Measurements from ENCODE around the gene ACIN1.
A peak's percentile ranks its signal among the peaks of the same experiment; 100 is the strongest.

The ACIN1 gene, protein sequence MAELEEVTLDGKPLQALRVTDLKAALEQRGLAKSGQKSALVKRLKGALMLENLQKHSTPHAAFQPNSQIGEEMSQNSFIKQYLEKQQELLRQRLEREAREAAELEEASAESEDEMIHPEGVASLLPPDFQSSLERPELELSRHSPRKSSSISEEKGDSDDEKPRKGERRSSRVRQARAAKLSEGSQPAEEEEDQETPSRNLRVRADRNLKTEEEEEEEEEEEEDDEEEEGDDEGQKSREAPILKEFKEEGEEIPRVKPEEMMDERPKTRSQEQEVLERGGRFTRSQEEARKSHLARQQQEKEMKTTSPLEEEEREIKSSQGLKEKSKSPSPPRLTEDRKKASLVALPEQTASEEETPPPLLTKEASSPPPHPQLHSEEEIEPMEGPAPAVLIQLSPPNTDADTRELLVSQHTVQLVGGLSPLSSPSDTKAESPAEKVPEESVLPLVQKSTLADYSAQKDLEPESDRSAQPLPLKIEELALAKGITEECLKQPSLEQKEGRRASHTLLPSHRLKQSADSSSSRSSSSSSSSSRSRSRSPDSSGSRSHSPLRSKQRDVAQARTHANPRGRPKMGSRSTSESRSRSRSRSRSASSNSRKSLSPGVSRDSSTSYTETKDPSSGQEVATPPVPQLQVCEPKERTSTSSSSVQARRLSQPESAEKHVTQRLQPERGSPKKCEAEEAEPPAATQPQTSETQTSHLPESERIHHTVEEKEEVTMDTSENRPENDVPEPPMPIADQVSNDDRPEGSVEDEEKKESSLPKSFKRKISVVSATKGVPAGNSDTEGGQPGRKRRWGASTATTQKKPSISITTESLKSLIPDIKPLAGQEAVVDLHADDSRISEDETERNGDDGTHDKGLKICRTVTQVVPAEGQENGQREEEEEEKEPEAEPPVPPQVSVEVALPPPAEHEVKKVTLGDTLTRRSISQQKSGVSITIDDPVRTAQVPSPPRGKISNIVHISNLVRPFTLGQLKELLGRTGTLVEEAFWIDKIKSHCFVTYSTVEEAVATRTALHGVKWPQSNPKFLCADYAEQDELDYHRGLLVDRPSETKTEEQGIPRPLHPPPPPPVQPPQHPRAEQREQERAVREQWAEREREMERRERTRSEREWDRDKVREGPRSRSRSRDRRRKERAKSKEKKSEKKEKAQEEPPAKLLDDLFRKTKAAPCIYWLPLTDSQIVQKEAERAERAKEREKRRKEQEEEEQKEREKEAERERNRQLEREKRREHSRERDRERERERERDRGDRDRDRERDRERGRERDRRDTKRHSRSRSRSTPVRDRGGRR

GRCh38 chr14:23094666-23095195 is at the start of gene ACIN1:
Gene ACIN1, minus strand, starts transcription at chr14:23095136. Its CDS starts 24 bp downstream, at chr14:23095112.
- peak; percentile 79 for DNase-seq (ENCODE audit: low spot score)

GRCh38 chr14:23143911-23144310 is 49.0 kb upstream of the ACIN1 start:
- no peak for DNase-seq (ENCODE audit: low spot score)

- no peak for DNase-seq (ENCODE audit: low spot score)
Measured at GRCh38 chr14:23142826-23143225, 47.9 kb upstream of the ACIN1 start.

DNA sequence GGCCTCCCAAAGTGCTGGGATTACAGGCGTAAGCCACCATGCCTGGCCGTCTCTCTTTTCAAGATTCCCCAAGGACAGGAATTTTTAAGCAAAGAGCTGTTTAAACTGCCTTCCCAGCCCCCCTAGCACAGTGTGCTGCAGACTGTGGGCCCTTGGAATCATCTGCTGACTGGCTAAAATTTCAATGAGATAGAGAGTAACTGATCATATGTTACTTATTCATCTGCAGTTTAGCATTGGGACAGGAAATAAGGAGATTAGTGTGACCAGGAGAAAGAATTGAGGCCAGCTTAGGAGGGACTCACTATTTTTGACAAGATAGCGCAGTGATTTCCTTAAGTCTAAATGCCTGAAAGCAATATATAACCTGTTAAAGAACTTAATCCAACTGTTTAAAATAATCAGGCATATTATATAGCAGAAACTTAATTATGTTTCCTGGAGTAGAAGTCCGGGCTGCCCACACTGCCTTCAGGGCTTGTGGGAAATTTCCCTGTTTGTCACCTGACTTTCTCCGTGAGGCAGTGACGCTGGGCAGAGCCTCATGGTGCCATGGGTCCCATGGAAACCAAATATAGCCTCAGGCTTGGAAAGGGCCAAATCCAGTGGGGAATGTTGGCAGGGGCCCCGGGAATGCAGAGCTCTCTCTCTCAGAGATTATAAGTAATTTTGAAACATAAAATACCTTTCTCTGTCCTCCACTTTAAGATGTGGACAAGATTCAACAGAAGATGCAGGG is 46.9 kb upstream of the ACIN1 start:
- DNase-seq (ENCODE audit: low spot score), result no peak

DNA sequence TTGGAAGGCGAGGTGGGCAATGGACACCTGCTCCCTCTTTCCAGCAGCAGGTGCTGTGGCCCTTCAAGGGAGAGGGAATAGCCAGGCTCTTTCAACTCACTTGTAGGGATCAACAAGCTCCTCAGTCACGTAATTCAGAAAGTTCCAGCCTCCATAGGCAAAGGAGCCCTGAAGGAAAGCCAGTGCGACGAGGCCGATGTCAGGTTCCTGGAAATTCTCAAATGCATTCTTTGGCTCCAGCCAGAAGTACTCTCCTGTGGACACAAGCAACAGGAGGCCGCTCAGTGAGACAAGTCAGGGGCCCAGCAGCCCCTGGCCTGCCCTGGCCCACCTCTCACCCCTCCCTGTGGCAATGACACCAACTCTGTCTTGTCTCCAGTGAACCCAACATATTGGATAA is 45.4 kb upstream of the ACIN1 start:
- no peak for DNase-seq (ENCODE audit: low spot score)

DNA sequence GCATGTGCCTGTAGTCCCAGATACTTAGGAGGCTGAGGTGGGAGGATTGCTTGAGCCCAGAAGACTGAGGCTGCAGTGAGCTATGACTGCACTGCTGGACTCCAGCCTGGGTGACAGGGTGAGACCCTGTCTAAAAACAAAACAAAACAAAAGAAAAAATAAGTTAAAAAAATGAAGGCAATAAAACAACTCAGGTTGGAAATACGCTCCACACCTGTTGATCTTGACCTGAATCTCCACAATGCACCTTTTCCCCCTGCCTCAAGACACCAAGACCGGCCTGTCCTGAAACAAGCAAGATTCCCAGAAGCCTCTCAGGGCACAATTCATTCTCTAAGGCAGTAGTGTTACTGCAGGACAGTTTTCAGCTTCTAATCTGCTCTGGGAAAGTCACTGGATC is 44.9 kb upstream of the ACIN1 start:
- DNase-seq (ENCODE audit: low spot score), result no peak

DNA sequence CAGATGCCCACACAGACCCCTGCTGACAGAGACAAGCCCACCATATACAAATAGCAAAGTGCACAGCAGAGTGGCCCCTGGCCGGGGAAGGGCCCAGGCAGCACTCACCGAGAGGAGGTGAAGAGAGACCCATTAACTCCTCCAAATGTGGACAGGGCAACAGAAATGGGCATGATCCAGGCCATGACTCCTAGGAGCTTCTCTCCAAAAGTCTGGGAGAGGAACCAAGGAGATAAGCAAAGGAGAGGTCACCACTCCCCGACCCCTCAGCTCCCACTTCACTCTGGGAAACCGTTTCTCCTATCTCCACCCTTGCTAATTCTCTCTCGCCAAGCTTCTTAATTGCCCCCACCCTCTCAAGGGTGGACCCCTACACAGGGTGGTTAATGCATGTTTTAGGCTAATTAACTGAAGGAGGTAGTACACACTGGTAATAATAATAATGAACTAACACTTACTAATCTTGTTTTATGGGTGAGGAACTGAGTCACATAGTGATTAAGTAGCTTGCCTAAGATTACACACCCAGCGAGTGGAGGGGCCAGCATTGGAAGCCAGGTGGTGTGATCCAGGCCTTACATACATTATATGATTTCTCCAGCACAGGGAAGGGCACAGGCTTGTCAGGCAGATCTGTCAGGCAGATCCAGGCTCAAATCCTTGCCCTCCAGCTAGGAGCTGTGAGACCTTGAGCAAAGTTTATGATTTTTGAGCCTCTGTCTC is 43.0 kb upstream of the ACIN1 start:
- no peak for DNase-seq (ENCODE audit: low spot score)

GRCh38 chr14:23137192-23137812 is 42.4 kb upstream of the ACIN1 start:
- no peak for DNase-seq (ENCODE audit: low spot score)

DNA sequence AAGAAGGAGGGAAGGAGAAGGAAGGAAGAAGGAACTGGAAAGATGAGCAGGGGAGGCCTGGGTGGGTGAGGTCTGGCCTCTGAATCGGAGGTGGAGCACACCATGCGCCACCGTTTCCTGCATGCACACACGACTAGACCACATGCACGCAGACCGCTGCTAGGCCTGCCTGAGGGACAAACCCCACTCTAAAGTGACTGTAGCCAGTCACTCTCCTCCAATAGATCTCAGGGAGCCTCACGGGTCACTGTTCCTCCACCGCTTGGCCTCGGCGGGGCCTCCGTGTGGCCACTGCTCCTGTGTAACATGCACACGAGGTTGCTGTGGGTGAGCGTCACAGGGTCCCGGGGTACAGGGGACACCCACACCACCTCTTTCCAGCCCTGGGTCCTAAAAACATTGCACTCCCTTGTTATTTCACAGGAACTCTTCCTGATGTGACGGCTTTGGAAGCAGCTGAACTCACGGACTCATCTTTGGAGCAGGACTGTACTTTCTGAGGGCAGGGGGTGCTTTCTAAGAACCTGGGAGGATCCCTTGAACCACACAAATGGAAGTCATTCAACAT is 41.7 kb upstream of the ACIN1 start:
- no peak for DNase-seq (ENCODE audit: low spot score)

GRCh38 chr14:23132970-23133369 is 38.0 kb upstream of the ACIN1 start:
- no peak for DNase-seq (ENCODE audit: low spot score)

DNA sequence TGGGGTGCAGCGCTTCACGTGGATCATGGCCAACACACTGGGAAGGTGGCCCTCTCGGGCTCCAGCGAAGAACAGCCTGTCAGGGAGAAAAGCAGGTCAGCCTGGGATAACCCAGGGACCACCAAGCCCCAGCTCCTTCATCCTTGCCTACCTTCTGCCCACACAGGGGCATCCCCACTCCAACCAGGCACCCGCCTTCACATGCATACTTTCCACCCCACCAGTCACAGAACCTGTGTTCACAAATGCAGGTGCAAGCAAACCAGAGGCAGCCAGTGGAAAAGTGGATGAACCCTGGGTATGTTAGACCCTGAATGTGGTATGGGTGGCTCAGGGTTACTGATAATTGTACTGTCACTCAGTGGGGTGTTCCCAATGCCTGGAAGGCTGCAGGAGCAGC is 36.5 kb upstream of the ACIN1 start:
- DNase-seq (ENCODE audit: low spot score), result no peak

- DNase-seq (ENCODE audit: low spot score), result no peak
Measured at GRCh38 chr14:23130871-23131270, 35.9 kb upstream of the ACIN1 start.

- no peak for DNase-seq (ENCODE audit: low spot score)
Measured at GRCh38 chr14:23129759-23130316, 34.9 kb upstream of the ACIN1 start.

- DNase-seq (ENCODE audit: low spot score), result no peak
Measured at GRCh38 chr14:23128969-23129758, 34.2 kb upstream of the ACIN1 start.

DNA sequence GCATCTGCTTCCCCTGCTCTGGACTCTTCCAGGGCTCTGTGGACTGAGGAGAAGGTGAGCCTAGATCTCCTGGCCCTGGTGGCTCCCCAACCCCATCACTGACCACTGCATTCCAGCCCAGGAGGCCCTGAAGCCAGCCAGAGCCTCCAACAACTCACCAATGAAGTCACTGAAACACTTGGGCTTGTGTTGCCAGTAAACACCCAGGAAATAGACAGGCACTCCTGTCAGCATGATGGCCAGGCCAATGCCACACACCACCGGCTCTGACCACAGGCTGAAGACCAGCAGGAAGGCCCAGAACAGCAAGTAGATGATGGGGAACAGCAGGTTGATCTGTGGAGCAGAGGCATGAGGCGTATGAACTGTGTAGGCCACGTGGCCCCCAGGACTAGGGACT is 32.9 kb upstream of the ACIN1 start:
- no peak for DNase-seq (ENCODE audit: low spot score)

DNA sequence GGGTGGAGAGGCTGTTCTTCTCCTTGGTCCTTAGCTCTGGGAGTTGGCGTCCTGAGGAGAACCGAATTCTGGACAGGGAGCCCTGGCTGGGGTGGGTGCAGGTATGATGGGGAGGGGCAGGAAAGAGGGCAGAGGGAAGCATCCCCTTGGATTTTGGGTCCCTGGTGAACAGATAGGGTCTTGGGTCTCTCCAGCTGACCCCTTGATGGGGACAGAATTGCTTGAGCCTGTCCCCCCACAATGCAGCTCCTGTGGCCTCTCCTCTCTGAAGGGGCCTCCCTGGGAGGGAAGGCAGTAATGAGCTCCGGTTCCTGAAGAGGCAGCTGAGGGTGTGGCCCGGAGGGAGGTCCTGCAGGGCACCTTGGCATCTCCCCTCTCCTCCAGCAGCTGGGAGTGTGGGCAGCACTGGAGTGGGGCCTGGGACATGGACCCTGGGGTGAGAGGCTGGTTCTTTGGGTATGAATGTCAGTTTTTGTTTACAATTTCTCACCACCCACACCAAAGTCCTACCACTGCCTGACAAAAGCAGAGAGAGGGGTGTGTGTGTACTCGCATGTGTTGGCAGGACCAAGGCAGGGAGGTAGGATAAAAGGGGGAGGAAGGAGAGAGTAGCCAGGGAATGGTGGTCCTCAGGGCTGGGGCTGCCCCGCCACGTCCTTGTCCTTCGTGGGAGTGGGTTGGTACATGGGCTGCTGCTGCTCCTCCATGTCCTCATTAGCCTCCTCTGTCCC is 31.8 kb upstream of the ACIN1 start:
- no peak for DNase-seq (ENCODE audit: low spot score)

GRCh38 chr14:23125933-23126524 is 31.1 kb upstream of the ACIN1 start:
- no peak for DNase-seq (ENCODE audit: low spot score)

DNA sequence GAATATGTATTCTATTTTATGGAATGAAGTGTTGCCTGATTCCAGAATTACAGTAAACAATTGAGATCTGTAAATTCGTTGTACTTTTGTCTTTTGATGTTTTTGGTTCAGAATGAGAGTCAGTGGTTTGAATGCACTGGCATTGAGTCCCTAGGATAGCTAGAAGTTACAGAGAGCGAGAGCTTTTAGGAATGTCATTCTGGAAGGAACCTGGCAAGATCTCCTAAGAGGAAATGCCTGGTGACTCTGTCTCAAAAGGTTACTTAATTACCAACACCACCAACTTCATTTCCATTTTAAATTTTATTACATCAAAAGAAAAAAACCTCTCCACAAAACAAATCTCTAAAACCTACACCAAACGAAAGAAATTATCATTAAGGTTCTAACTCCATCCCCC is 30.1 kb upstream of the ACIN1 start:
- DNase-seq (ENCODE audit: low spot score), result no peak
